K562 (cell line): ENCODE data around the gene APOL4. TPM values are rescaled to one million over a fixed set of nuclear protein-coding genes. Genes with fewer than 3 reads are reported as not detected.

Source experiments
- BRCA1 ChIP-seq, 2 experiments: fragments of 450-650 bp in 1 of 2; sonication (generic) in 1 of 2; formaldehyde crosslinking in 1 of 2; IDR thresholded peaks; 2 replicates each; pipeline versions ENCODE4 v1.5.0 to v1.6.1; 2017 to 2020; ENCODE audit warnings: mild to moderate bottlenecking in 1 of 2, missing genetic modification reagents in 1 of 2
- BRD9 ChIP-seq: fragments of 450-650 bp; IDR thresholded peaks from 2 replicates; pipeline ENCODE4 v1.6.1; 2018; ENCODE audit warnings: low read depth; ENCODE audit not compliant: partially characterized antibody
- CGGBP1 ChIP-seq: fragments of 250-450 bp; sonication (Bioruptor Pico); IDR thresholded peaks from 2 replicates; pipeline ENCODE4 v1.9.0; 2021; ENCODE audit warnings: mild to moderate bottlenecking
- DLX4 ChIP-seq: fragments of 250-450 bp; sonication (Bioruptor Pico); IDR thresholded peaks from 2 replicates; pipeline ENCODE4 v1.6.1; 2021; ENCODE audit warnings: mild to moderate bottlenecking
- FOSL1 ChIP-seq: fragments of 200-800 bp; sonication (Bioruptor generic); conservative IDR thresholded peaks from 2 replicates; pipeline ENCODE4 v1.6.1; 2016; ENCODE audit warnings: missing genetic modification characterization, missing compliant biosample characterization
- GABPB1 ChIP-seq: sonication (generic); formaldehyde crosslinking; IDR thresholded peaks from 2 replicates; pipeline ENCODE4 v1.8.0; 2022; ENCODE audit warnings: mild to moderate bottlenecking, missing genetic modification reagents
- GATAD2B ChIP-seq: fragments of 450-650 bp; IDR thresholded peaks from 2 replicates; pipeline ENCODE4 v1.6.1; 2017; ENCODE audit warnings: mild to moderate bottlenecking, borderline replicate concordance
- GTF2A2 ChIP-seq: IDR thresholded peaks from 2 replicates; pipeline ENCODE4 v1.6.1; 2016; ENCODE audit warnings: mild to moderate bottlenecking, missing genetic modification characterization, missing compliant biosample characterization
- GTF3C2 ChIP-seq: IDR thresholded peaks from 3 replicates; pipeline ENCODE4 v1.6.1; 2011; ENCODE audit warnings: borderline replicate concordance, mild to moderate bottlenecking, moderate library complexity; ENCODE audit not compliant: insufficient read length; ENCODE audit errors: extremely low read depth
- JUND ChIP-seq, 2 experiments: IDR thresholded peaks; 2 replicates in 1 of 2; 3 replicates in 1 of 2; pipeline ENCODE4 v1.6.1; 2011; ENCODE audit warnings: borderline replicate concordance in 2 of 2, low read depth in 2 of 2, low read length in 2 of 2, improper control_type of control experiment in 1 of 2, missing biosample characterization in 1 of 2, missing genetic modification characterization in 1 of 2, missing genetic modification reagents in 1 of 2
- KLF10 ChIP-seq: fragments of 250-450 bp; sonication (Bioruptor Pico); IDR thresholded peaks from 2 replicates; pipeline ENCODE4 v1.6.1; 2021; ENCODE audit warnings: matching md5 sums
- SMAD2 ChIP-seq: fragments of 150-350 bp; IDR thresholded peaks from 2 replicates; pipeline ENCODE4 v1.6.1; 2014; ENCODE audit warnings: low read depth, mild to moderate bottlenecking, low read length
- SMARCE1 ChIP-seq: fragments of 450-650 bp; IDR thresholded peaks from 2 replicates; pipeline ENCODE4 v1.7.1; 2016; ENCODE audit warnings: mild to moderate bottlenecking
- SRSF1 ChIP-seq: fragments of 200-400 bp; formaldehyde crosslinking; IDR thresholded peaks from 2 replicates; pipeline ENCODE4 v1.6.1; 2017; ENCODE audit warnings: mild to moderate bottlenecking, low read depth, low read length, moderate library complexity
- TCF7 ChIP-seq: sonication (generic); IDR thresholded peaks from 2 replicates; pipeline ENCODE4 v1.6.1; 2016; ENCODE audit warnings: antibody characterized with exemption, borderline replicate concordance
- ZBTB33 ChIP-seq: sonication (generic); formaldehyde crosslinking; IDR thresholded peaks from 2 replicates; pipeline ENCODE4 v1.8.1; 2023; ENCODE audit warnings: mild to moderate bottlenecking, missing genetic modification reagents
- ZNF143 ChIP-seq: sonication (generic); formaldehyde crosslinking; IDR thresholded peaks from 2 replicates; pipeline ENCODE4 v1.9.0; 2022; ENCODE audit warnings: mild to moderate bottlenecking, missing genetic modification reagents
- polyA plus RNA-seq, 8 experiments: library from polyadenylated mRNA; depleted of rRNA in 4 of 8; stranded (reverse) in 5 of 8; unstranded in 3 of 8; fragments of >200 nt; fragmentation: Nextera tagmentation in 2 of 8; fragmentation: Illumina TruSeq in 1 of 8; extraction: Ambion mirVana in 2 of 8; extraction: Trizol in 1 of 8; gene quantifications; 2 replicates each; pipeline versions ENCODE4 v1.2.1 to v1.2.3, GENCODE V29; 2011 to 2014; ENCODE audit warnings: inconsistent platforms in 1 of 8, missing spikeins in 1 of 8
- total RNA-seq, 7 experiments: library from RNA; depleted of rRNA in 6 of 7; stranded (reverse); fragments of >200 nt in 6 of 7; fragmentation: Illumina TruSeq in 2 of 7; extraction: Trizol in 2 of 7; gene quantifications; 2 replicates each; pipeline versions ENCODE4 v1.2.1 to v1.2.3, GENCODE V29; 2011 to 2021; ENCODE audit warnings: low replicate concordance in 1 of 7

APOL4 gene
- total and polyA plus RNA-seq, 9 of the 15 experiments (the other 6 are each of a cell fraction or from before 2014, with no cell fraction given), result 6.5 to 15.0 (median 9.8) TPM

DNA sequence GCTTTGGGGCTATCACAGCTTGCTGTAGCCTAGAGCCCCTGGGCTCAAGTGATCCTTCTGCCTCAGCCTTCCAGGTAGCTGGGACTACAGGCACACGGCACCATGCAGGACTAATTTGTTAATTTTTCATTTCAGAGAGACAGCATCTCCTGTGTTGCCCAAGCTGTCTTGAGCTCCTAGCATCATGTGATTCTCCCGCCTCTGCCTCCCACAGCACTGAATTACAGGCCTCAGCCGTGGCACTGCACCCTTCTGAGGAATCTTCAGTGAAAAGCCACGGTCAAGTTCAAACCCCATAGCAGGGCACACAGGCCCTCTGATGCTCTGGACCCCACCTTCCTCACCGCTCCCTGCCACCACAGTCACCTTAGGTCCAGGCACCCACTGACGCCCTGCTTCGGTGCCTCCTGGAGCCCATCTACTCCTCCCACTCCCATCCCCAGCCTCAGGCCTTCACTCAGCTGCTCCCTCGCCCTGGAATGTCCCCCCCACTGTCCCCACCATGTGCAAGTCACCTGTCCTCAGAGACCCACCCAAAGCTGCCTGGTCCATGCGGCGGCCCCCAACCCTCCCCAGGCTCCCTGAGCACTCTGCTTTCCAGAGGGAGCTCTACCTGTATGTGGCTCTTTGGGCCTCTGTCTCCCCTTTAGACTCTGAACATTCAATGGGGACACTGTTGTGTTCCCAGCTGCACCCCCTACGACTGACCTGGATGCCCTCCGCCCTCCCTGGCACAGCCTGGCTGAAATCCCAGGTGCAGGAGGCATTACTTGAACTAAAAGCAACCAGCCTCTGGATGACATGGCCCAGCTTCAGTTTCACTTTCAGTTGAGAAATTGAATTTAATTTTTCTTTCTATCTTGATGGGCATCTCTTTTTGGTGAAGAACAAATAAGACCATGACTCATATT lies 36.1 kb upstream of the APOL4 start (continued):
- TF ChIP-seq JUND (IDR thresholded peaks at IDR 0.05; ENCODE audit: borderline replicate concordance, low read depth, low read length), result 0 out of 2 replicates have a peak, but pooled peaks have one; percentile 28
- TF ChIP-seq JUND (tag; IDR thresholded peaks at IDR 0.05; ENCODE audit: borderline replicate concordance, low read depth, low read length), result no peak; the same call in 2 of the 3 replicates
- no peak for TF ChIP-seq TCF7
- TF ChIP-seq ZBTB33 (CRISPR knock-in tag), result no peak
- no peak for TF ChIP-seq GATAD2B
- no peak for TF ChIP-seq SMARCE1
- TF ChIP-seq BRD9, result no peak
- TF ChIP-seq GTF2A2 (tag), result no peak
- no peak for TF ChIP-seq CGGBP1 (CRISPR knock-in tag)
- no peak for TF ChIP-seq KLF10 (CRISPR knock-in tag)
- no peak for TF ChIP-seq ZNF143 (CRISPR knock-in tag)
- no peak for TF ChIP-seq DLX4 (CRISPR knock-in tag)
- TF ChIP-seq SMAD2, result no peak
- no peak for TF ChIP-seq GABPB1 (CRISPR knock-in tag)
- TF ChIP-seq SRSF1, result no peak
- TF ChIP-seq FOSL1 (tag), result peak; percentile 39; the same call in 1 of the 2 replicates
- TF ChIP-seq GTF3C2, result no peak
- no peak for TF ChIP-seq BRCA1 (IDR thresholded peaks at IDR 0.05)
- no peak for TF ChIP-seq BRCA1 (CRISPR knock-in tag; IDR thresholded peaks at IDR 0.05)
